IMR-90 (cell line): ENCODE data around the gene ROR2. TPM values are rescaled to one million over a fixed set of nuclear protein-coding genes. Genes with fewer than 3 reads are reported as not detected.

Experiments
- ATAC-seq: fragments of 200-7000 bp; cut with Tn5 transposase; 2 replicates; pipeline ENCODE4 v1.9.1; 2020; ENCODE audit warnings: low read depth, mild to moderate bottlenecking, moderate library complexity
- BruUV-seq: library from RNA; stranded (reverse); fragments of 400-500 nt; replicated peaks from 2 replicates; lab custom pipeline; 2021; lab: Mats Ljungman, UMichigan
- CTCF ChIA-PET: fragments of 300-600 bp; formaldehyde crosslinking; extraction: SDS; loops from one replicate; lab custom pipeline; 2021; ENCODE audit warnings: antibody characterized with exemption; lab: Yijun Ruan, JAX
- POLR2A ChIA-PET: fragments of 300-600 bp; sonication (Branson Sonifier 250); formaldehyde crosslinking; loops from one replicate; lab custom pipeline; 2022; ENCODE audit warnings: antibody characterized with exemption; ENCODE audit not compliant: unreplicated experiment; lab: Charles Lee
- DNase-seq: peaks from one replicate; pipeline ENCODE4 v3.0.0; 2013
- H2AFZ ChIP-seq: replicated peaks from 2 replicates; pipeline ENCODE3; 2013; ENCODE audit warnings: low read length, mild to moderate bottlenecking; ENCODE audit not compliant: poor library complexity
- H2AK5ac ChIP-seq: 2 replicates; pipeline ENCODE4 v1.6.1; 2013; ENCODE audit warnings: low read depth, low read length, inconsistent platforms
- H2AK9ac ChIP-seq: replicated peaks from 2 replicates; pipeline ENCODE3; 2013; ENCODE audit warnings: mild to moderate bottlenecking, low read depth, low read length, moderate library complexity; ENCODE audit not compliant: poor library complexity
- H2BK120ac ChIP-seq: 2 replicates; pipeline ENCODE4 v1.6.1; 2013; ENCODE audit warnings: low read depth, low read length, inconsistent platforms
- H2BK15ac ChIP-seq: 3 replicates; pipeline ENCODE4 v1.6.1; 2013; ENCODE audit warnings: low read depth, low read length, inconsistent platforms
- H2BK20ac ChIP-seq: 2 replicates; pipeline ENCODE4 v1.6.1; 2013; ENCODE audit warnings: low read depth, mild to moderate bottlenecking, inconsistent platforms, low read length, moderate library complexity
- H2BK5ac ChIP-seq: 2 replicates; pipeline ENCODE4 v1.6.1; 2013; ENCODE audit warnings: mild to moderate bottlenecking, low read depth, low read length, inconsistent platforms; ENCODE audit not compliant: poor library complexity, severe bottlenecking
- H3K14ac ChIP-seq: replicated peaks from 2 replicates; pipeline ENCODE4 v1.6.1; 2013; ENCODE audit warnings: low read depth, low read length, inconsistent platforms
- H3K18ac ChIP-seq: 2 replicates; pipeline ENCODE4 v1.6.1; 2013; ENCODE audit warnings: low read depth, low read length, control low read depth
- H3K23ac ChIP-seq: 2 replicates; pipeline ENCODE4 v1.6.1; 2013; ENCODE audit warnings: low read depth, low read length, inconsistent platforms
- H3K27ac ChIP-seq: 2 replicates; pipeline ENCODE4 v1.5.1; 2013; ENCODE audit warnings: mild to moderate bottlenecking, control low read depth, low read length; ENCODE audit not compliant: insufficient read depth
- H3K27me3 ChIP-seq: 2 replicates; pipeline ENCODE4 v1.6.1; 2013; ENCODE audit warnings: low read length; ENCODE audit not compliant: control insufficient read depth, insufficient read depth
- H3K36me3 ChIP-seq: 2 replicates; pipeline ENCODE4 v1.6.1; 2013; ENCODE audit warnings: low read length, mixed read lengths; ENCODE audit not compliant: control insufficient read depth, insufficient read depth
- H3K4ac ChIP-seq: 2 replicates; pipeline ENCODE4 v1.6.1; 2013; ENCODE audit warnings: low read depth, low read length, inconsistent platforms
- H3K4me1 ChIP-seq: 2 replicates; pipeline ENCODE4 v1.6.1; 2013; ENCODE audit warnings: low read length, mixed read lengths; ENCODE audit not compliant: control insufficient read depth, insufficient read depth
- H3K4me2 ChIP-seq: 2 replicates; pipeline ENCODE4 v1.6.1; 2013; ENCODE audit warnings: low read depth, mild to moderate bottlenecking, control low read depth, low read length, moderate library complexity
- H3K4me3 ChIP-seq: 2 replicates; pipeline ENCODE4 v1.5.1; 2013; ENCODE audit warnings: low read depth, mild to moderate bottlenecking, control low read depth, low read length, moderate library complexity; ENCODE audit not compliant: insufficient read depth
- H3K56ac ChIP-seq: 2 replicates; pipeline ENCODE4 v1.6.1; 2013; ENCODE audit warnings: low read length, inconsistent platforms; ENCODE audit not compliant: insufficient read depth; ENCODE audit errors: extremely low read depth
- H3K79me1 ChIP-seq, 2 experiments: 2 replicates each; pipeline ENCODE4 v1.6.1; 2013; ENCODE audit warnings: low read length in 2 of 2, inconsistent platforms in 1 of 2, low read depth in 1 of 2
- H3K9ac ChIP-seq: 2 replicates; pipeline ENCODE4 v1.6.1; 2013; ENCODE audit warnings: low read depth, low read length, control low read depth
- H3K9me1 ChIP-seq: 2 replicates; pipeline ENCODE4 v1.6.1; 2013; ENCODE audit warnings: low read length, inconsistent platforms; ENCODE audit not compliant: insufficient read depth
- H3K9me3 ChIP-seq: 2 replicates; pipeline ENCODE4 v1.6.1; 2013; ENCODE audit warnings: low read length; ENCODE audit not compliant: control insufficient read depth, insufficient read depth
- H4K20me1 ChIP-seq: 2 replicates; pipeline ENCODE4 v1.6.1; 2013; ENCODE audit warnings: low read length, inconsistent platforms; ENCODE audit not compliant: insufficient read depth
- H4K5ac ChIP-seq: 2 replicates; pipeline ENCODE4 v1.6.1; 2013; ENCODE audit warnings: mild to moderate bottlenecking, low read depth, low read length, control low read depth
- H4K8ac ChIP-seq, 2 experiments: 2 replicates each; pipeline ENCODE4 v1.6.1; 2013; ENCODE audit warnings: low read depth in 2 of 2, low read length in 2 of 2, control low read depth in 1 of 2, inconsistent platforms in 1 of 2
- H4K91ac ChIP-seq: 2 replicates; pipeline ENCODE4 v1.6.1; 2013; ENCODE audit warnings: low read depth, low read length, inconsistent platforms; ENCODE audit not compliant: insufficient read depth
- CEBPB ChIP-seq: IDR thresholded peaks from 2 replicates; pipeline ENCODE4 v1.6.1; 2012; ENCODE audit warnings: low read depth, low read length, improper control_type of control experiment
- POLR2A ChIP-seq: IDR thresholded peaks from 2 replicates; pipeline ENCODE4 v1.6.1; 2012; ENCODE audit warnings: mild to moderate bottlenecking, low read depth, low read length
- WGBS, 2 experiments: methylation state at CpG; one replicate each; pipeline versions ENCODE4 v1.1.5 to v1.1.7; 2013; ENCODE audit warnings: missing lambda C conversion rate in 2 of 2; ENCODE audit not compliant: insufficient read length in 1 of 2; ENCODE audit errors: extremely low coverage in 2 of 2; 5-methylcytosine and 5-hydroxymethylcytosine counted together
- dilution Hi-C: fragments of 300-500 bp; cut with HindIII; formaldehyde crosslinking; loops from one replicate; pipeline ENCODE4 v1.14.3; 2018; ENCODE audit warnings: low sequenced_read_pairs; ENCODE audit not compliant: unreplicated experiment
- in situ Hi-C: fragments of 300-500 bp; cut with MboI; formaldehyde crosslinking; loops from 3 replicates; pipeline ENCODE4 v1.14.3; 2019; ENCODE audit warnings: low sequenced_read_pairs, inconsistent platforms, mixed read lengths
- intact Hi-C: fragments of 100-400 bp; cut with micrococcal nuclease; formaldehyde crosslinking; loops from 2 replicates; pipeline ENCODE4 v1.10.0; 2022
- polyA plus RNA-seq, 3 experiments: library from polyadenylated mRNA; depleted of rRNA; stranded (reverse); fragments of >200 nt; gene quantifications; 2 replicates each; pipeline ENCODE4 v1.2.3, GENCODE V29; 2012; ENCODE audit warnings: low replicate concordance in 1 of 3
- total RNA-seq: library from RNA; depleted of rRNA; stranded (reverse); fragments of >200 nt; gene quantifications from 2 replicates; pipeline ENCODE4 v1.2.3, GENCODE V29; 2012

Gene ROR2
- total and polyA plus RNA-seq, 2 of the 4 experiments (the other 2 are of a cell fraction), result 2.3 to 4.8 TPM

DNA sequence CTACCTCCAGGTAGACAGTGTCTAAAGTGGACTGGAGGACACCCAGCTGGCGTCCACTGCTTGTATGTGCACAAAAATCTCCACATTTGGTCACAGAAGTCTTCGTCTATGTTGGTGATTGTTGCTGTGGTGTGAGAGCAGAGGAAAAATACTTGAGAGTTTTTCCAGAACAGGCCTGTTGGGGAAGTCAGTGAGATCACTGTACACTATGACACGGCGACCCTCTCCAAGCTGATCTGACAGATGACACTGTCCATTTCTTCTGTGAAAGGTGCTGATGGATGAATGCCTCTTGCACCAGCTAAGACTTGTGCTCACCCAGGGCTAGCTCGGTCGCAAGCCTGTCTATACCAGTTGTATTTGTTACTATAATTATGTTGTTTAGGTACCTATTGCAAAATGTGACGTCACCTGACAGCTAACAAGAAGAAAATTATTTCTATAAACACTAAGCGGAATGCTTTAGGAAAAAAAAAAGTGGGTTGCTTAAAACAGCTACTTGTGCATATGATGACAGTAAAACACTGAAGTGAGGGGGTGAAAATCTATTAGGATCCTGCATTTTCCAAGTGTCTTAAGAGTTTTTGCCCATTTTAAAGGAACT, 142.3 kb downstream of the ROR2 start:
- H2AFZ ChIP-seq, result no peak overlapping the region
- H3K14ac ChIP-seq, result no peak overlapping the region
- no TSS peak for BruUV-seq
- intact Hi-C loops (no loop called here), dilution Hi-C loops (no loop called here), in situ Hi-C loops (no loop called here)
- H4K5ac ChIP-seq, result peak overlapping the region; percentile 4; the same call in 1 of the 2 replicates
- peaks cover 0 to 14% of the 10 kb centered on the region in 2 experiments; a peak in 2 of 4 replicates for H3K79me1 ChIP-seq
- H2BK120ac ChIP-seq, result no peak overlapping the region
- peaks cover 31% of the 10 kb centered on the region for H3K4me1 ChIP-seq
- TF ChIP-seq POLR2A (no peak), CEBPB (peak; percentile 52; the same call in 1 of the 2 replicates)
- H3K27ac ChIP-seq, result peak overlapping the region; percentile 13; the same call in 1 of the 2 replicates
- peak overlapping the region; percentile 30; the same call in 1 of the 2 replicates for H3K4ac ChIP-seq
- no peak overlapping the region for H3K4me2 ChIP-seq
- CTCF ChIA-PET, result interaction anchor here (0.8 kb wide), 1 partner anchor 147 kb away, joined by 4 read pairs; no protein-coding TSS in a partner anchor
- no peak overlapping the region for H3K56ac ChIP-seq
- peak overlapping the region; percentile 17 for H2AK5ac ChIP-seq
- H3K27me3 ChIP-seq, result no peaks in the 10 kb centered on the region
- H3K23ac ChIP-seq, result no peak overlapping the region
- H2BK15ac ChIP-seq, result no peak overlapping the region; the same call in 2 of the 3 replicates
- peaks cover 29% of the 10 kb centered on the region for H3K9me1 ChIP-seq
- no peak overlapping the region for H3K18ac ChIP-seq
- no peak overlapping the region for H2BK5ac ChIP-seq
- peaks cover 7% of the 10 kb centered on the region for H4K20me1 ChIP-seq
- 0 out of 4 replicates have a peak overlapping the region, but pooled peaks of 1 of the 2 experiments have one; percentile 21 for H4K8ac ChIP-seq
- no peak overlapping the region for H3K9ac ChIP-seq
- 0 out of 2 replicates have a peak, but pooled peaks cover 1% of the 10 kb centered on the region for H3K36me3 ChIP-seq
- 0 out of 2 replicates have a peak overlapping the region, but pooled peaks have one; percentile 24 for H4K91ac ChIP-seq
- POLR2A ChIA-PET, result no interaction called here
- WGBS, 2 experiments, result 100% methylated on average over 1 of the region's 8 CpGs; no CpG with 5 or more reads in 1 of the 2 experiments
- peak; percentile 69 for DNase-seq
- no peak overlapping the region for H3K4me3 ChIP-seq
- peak overlapping the region; percentile 51 for H2BK20ac ChIP-seq
- no peak for ATAC-seq
- H2AK9ac ChIP-seq, result no peak overlapping the region
- H3K9me3 ChIP-seq, result no peaks in the 10 kb centered on the region
